ENCODE measurements around the gene TRPM2.

The TRPM2 gene

GRCh38 chr21:44428281-44428960, 75.0 kb downstream of the TRPM2 start:
- no peak overlapping the region for H3K4me3 ChIP-seq (ENCODE audit: low read depth, low read length)
- DNase-seq (ENCODE audit: low read depth): peak; percentile 29
- TF ChIP-seq CTCF (IDR thresholded peaks at IDR 0.05; ENCODE audit: low read depth, low read length, missing control alignments): no peak

GRCh38 chr21:44429894-44430293, 76.5 kb downstream of the TRPM2 start:
- TF ChIP-seq CTCF (IDR thresholded peaks at IDR 0.05; ENCODE audit: low read depth, low read length, missing control alignments): no peak
- no peak overlapping the region for H3K4me3 ChIP-seq (ENCODE audit: low read depth, low read length)
- no peak for DNase-seq (ENCODE audit: low read depth)

GRCh38 chr21:44431300-44431699, 77.9 kb downstream of the TRPM2 start:
- no peak for TF ChIP-seq CTCF (IDR thresholded peaks at IDR 0.05; ENCODE audit: low read depth, low read length, missing control alignments)
- H3K4me3 ChIP-seq (ENCODE audit: low read depth, low read length): no peak overlapping the region
- DNase-seq (ENCODE audit: low read depth): no peak

- no peak for TF ChIP-seq CTCF (IDR thresholded peaks at IDR 0.05; ENCODE audit: low read depth, low read length, missing control alignments)
- no peak for DNase-seq (ENCODE audit: low read depth)
- H3K4me3 ChIP-seq (ENCODE audit: low read depth, low read length): no peak overlapping the region
Measured at GRCh38 chr21:44432841-44433790, 79.7 kb downstream of the TRPM2 start.

GRCh38 chr21:44433791-44434567, 80.6 kb downstream of the TRPM2 start:
- DNase-seq (ENCODE audit: low read depth): no peak
- no peak for TF ChIP-seq CTCF (IDR thresholded peaks at IDR 0.05; ENCODE audit: low read depth, low read length, missing control alignments)
- no peak overlapping the region for H3K4me3 ChIP-seq (ENCODE audit: low read depth, low read length)

- no peak for DNase-seq (ENCODE audit: low read depth)
- H3K4me3 ChIP-seq (ENCODE audit: low read depth, low read length): no peak overlapping the region
- TF ChIP-seq CTCF (IDR thresholded peaks at IDR 0.05; ENCODE audit: low read depth, low read length, missing control alignments): no peak
Measured at GRCh38 chr21:44434568-44434925, 81.1 kb downstream of the TRPM2 start.
